HEK293T (cell line): ENCODE results near the gene SLC38A1.

ENCODE experiments used
- ARNT ChIP-seq: fragments of 450-650 bp; IDR thresholded peaks from 2 replicates; pipeline ENCODE4 v1.6.1; 2017; ENCODE audit warnings: mild to moderate bottlenecking
- BHLHE40 ChIP-seq: fragments of 450-650 bp; IDR thresholded peaks from 2 replicates; pipeline ENCODE4 v1.6.1; 2016; ENCODE audit warnings: mild to moderate bottlenecking, moderate library complexity, borderline replicate concordance
- CTBP1 ChIP-seq: fragments of 450-650 bp; IDR thresholded peaks from 2 replicates; pipeline ENCODE4 v1.6.1; 2016; ENCODE audit warnings: borderline replicate concordance
- ELF4 ChIP-seq: fragments of 450-650 bp; IDR thresholded peaks from 2 replicates; pipeline ENCODE4 v1.6.1; 2017; ENCODE audit warnings: antibody characterized with exemption
- FOXM1 ChIP-seq: fragments of 450-650 bp; IDR thresholded peaks from 2 replicates; pipeline ENCODE4 v1.6.1; 2017; ENCODE audit warnings: mild to moderate bottlenecking, borderline replicate concordance
- HDGF ChIP-seq: fragments of 450-650 bp; IDR thresholded peaks from 2 replicates; pipeline ENCODE4 v1.6.1; 2017; ENCODE audit warnings: antibody characterized with exemption, borderline replicate concordance
- L3MBTL2 ChIP-seq: fragments of 450-650 bp; conservative IDR thresholded peaks from 2 replicates; pipeline ENCODE4 v1.6.1; 2016; ENCODE audit warnings: mild to moderate bottlenecking
- NFRKB ChIP-seq: fragments of 450-650 bp; IDR thresholded peaks from 2 replicates; pipeline ENCODE4 v1.6.1; 2016; ENCODE audit warnings: mild to moderate bottlenecking, moderate library complexity
- SP1 ChIP-seq: fragments of 450-650 bp; IDR thresholded peaks from 2 replicates; pipeline ENCODE4 v1.6.1; 2017
- ZNF384 ChIP-seq: fragments of 450-650 bp; IDR thresholded peaks from 2 replicates; pipeline ENCODE4 v1.6.1; 2016
- TF ChIP-seq, protein P1 (sequence below): fragments of 450-650 bp; IDR thresholded peaks from 2 replicates; pipeline ENCODE4 v1.6.1; 2016

DNA sequence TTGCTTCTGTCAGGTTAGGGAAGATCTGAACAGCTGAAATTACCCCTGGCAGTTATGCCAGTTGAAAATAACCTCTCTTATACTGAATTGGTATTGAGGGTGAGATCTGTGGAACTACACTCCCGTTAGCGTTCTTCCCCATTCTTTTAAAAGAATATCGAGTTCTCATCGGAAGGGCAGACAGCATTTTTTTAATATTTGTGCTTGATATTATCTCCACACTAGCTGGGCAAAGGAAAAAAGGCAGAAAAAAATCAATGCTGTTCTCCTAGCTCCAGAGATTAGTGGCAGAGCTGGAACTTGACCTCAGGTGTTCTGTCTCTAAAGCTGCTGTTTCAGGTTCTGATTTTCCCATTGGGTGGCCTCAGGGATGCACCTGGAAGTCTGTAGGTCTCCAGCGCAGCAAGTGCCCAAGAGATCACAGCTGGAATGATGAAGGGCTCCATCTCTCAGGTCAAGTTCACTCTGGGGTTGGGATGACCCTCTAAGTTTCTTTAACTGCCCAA lies 67.5 kb downstream of the SLC38A1 start:
- TF ChIP-seq FOXM1 (no peak), SP1 (no peak), L3MBTL2 (no peak), HDGF (no peak), ARNT (no peak), BHLHE40 (no peak), ZNF384 (no peak), NFRKB (no peak), CTBP1 (no peak), ELF4 (no peak)
- TF ChIP-seq, protein P1, sequence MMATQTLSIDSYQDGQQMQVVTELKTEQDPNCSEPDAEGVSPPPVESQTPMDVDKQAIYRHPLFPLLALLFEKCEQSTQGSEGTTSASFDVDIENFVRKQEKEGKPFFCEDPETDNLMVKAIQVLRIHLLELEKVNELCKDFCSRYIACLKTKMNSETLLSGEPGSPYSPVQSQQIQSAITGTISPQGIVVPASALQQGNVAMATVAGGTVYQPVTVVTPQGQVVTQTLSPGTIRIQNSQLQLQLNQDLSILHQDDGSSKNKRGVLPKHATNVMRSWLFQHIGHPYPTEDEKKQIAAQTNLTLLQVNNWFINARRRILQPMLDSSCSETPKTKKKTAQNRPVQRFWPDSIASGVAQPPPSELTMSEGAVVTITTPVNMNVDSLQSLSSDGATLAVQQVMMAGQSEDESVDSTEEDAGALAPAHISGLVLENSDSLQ: no peak
